GM12878 (cell line): Measurements from ENCODE around the gene PAPLN. TPM values are rescaled to one million over a fixed set of nuclear protein-coding genes. Genes with fewer than 3 reads are reported as not detected.

Source experiments
- ATAC-seq: fragments of 200-7000 bp; cut with Tn5 transposase; 3 replicates; pipeline ENCODE4 v1.9.1; 2020; ENCODE audit warnings: mild to moderate bottlenecking, moderate library complexity
- BruUV-seq: library from RNA; stranded (reverse); fragments of 400-500 nt; replicated peaks from 2 replicates; lab custom pipeline; 2021; lab: Mats Ljungman, UMichigan
- CTCF ChIA-PET: fragments of 300-600 bp; sonication (Branson Sonifier 250); formaldehyde crosslinking; extraction: SDS; loops from one replicate; lab custom pipeline; 2021; ENCODE audit warnings: inconsistent platforms; lab: Yijun Ruan, JAX
- POLR2A ChIA-PET: fragments of 350-600 bp; formaldehyde crosslinking; extraction: SDS; loops from one replicate; lab custom pipeline; 2021; ENCODE audit warnings: inconsistent platforms; lab: Charles Lee
- RAD21 ChIA-PET: fragments of 300-600 bp; sonication (Branson Sonifier 250); formaldehyde crosslinking; loops from one replicate; lab custom pipeline; 2023; ENCODE audit warnings: antibody characterized with exemption; ENCODE audit not compliant: unreplicated experiment; lab: Charles Lee
- SMC1A ChIA-PET: fragments of 300-600 bp; sonication (Branson Sonifier 250); formaldehyde crosslinking; loops from one replicate; lab custom pipeline; 2023; ENCODE audit not compliant: unreplicated experiment, uncharacterized antibody; lab: Charles Lee
- DNase-seq: peaks from one replicate; pipeline ENCODE4 v3.0.0-alpha.2; 2011; ENCODE audit warnings: low read depth, low spot score
- FAIRE-seq: peaks from 3 replicates; lab custom pipeline; 2011; peaks lifted over from hg19 to GRCh38; lab: Jason Lieb, UNC
- H2AFZ ChIP-seq: 2 replicates; pipeline ENCODE4 v1.6.0; 2011; ENCODE audit warnings: low read depth, low read length, control low read depth; ENCODE audit not compliant: control insufficient read depth
- H3K27ac ChIP-seq: 2 replicates; pipeline ENCODE4 v1.5.1; 2011; ENCODE audit warnings: control low read depth; ENCODE audit not compliant: control insufficient read depth, insufficient read depth
- H3K27me3 ChIP-seq, 2 experiments: replicated peaks in 1 of 2; 2 replicates each; pipeline versions ENCODE4 v1.6.0 to v1.6.1; 2011; ENCODE audit warnings: low read length in 1 of 2; ENCODE audit not compliant: control insufficient read depth in 2 of 2, insufficient read depth in 2 of 2
- H3K36me3 ChIP-seq, 2 experiments: 2 replicates each; pipeline ENCODE4 v1.5.1; 2011; ENCODE audit warnings: low read length in 1 of 2; ENCODE audit not compliant: control insufficient read depth in 2 of 2, insufficient read depth in 2 of 2
- H3K4me1 ChIP-seq: 2 replicates; pipeline ENCODE4 v1.6.1; 2011; ENCODE audit warnings: mild to moderate bottlenecking, low read length, moderate library complexity, mixed read lengths; ENCODE audit not compliant: control insufficient read depth, insufficient read depth
- H3K4me2 ChIP-seq: 2 replicates; pipeline ENCODE4 v1.6.0; 2011; ENCODE audit warnings: control low read depth; ENCODE audit not compliant: control insufficient read depth, insufficient read depth
- H3K4me3 ChIP-seq: fragments of 200-600 bp; sonication (generic); 2 replicates; pipeline ENCODE4 v1.5.1; 2016
- H3K79me2 ChIP-seq: 2 replicates; pipeline ENCODE4 v1.6.0; 2011; ENCODE audit warnings: low read length; ENCODE audit not compliant: control insufficient read depth, insufficient read depth
- H3K9ac ChIP-seq: 2 replicates; pipeline ENCODE4 v1.8.0; 2011; ENCODE audit warnings: low read length, control low read depth, mixed read lengths; ENCODE audit not compliant: control insufficient read depth, insufficient read depth
- H3K9me3 ChIP-seq: replicated peaks from 3 replicates; pipeline ENCODE4 v1.5.1; 2011; ENCODE audit warnings: mild to moderate bottlenecking, low read length; ENCODE audit not compliant: control insufficient read depth, insufficient read depth
- H4K20me1 ChIP-seq: 2 replicates; pipeline ENCODE4 v1.6.0; 2011; ENCODE audit not compliant: control insufficient read depth, insufficient read depth
- BHLHE40 ChIP-seq, 2 experiments: fragments of 450-650 bp in 1 of 2; IDR thresholded peaks; 2 replicates each; pipeline ENCODE4 v1.6.1; 2011 to 2017; ENCODE audit warnings: low read depth in 2 of 2, borderline replicate concordance in 1 of 2, improper control_type of control experiment in 1 of 2, low read length in 1 of 2, mild to moderate bottlenecking in 1 of 2
- ETV6 ChIP-seq, 2 experiments: fragments of 450-650 bp in 1 of 2; IDR thresholded peaks in 1 of 2; conservative IDR thresholded peaks in 1 of 2; 2 replicates each; pipeline ENCODE4 v1.6.1; 2014; ENCODE audit warnings: antibody characterized with exemption in 1 of 2, borderline replicate concordance in 1 of 2, low read depth in 1 of 2, mild to moderate bottlenecking in 1 of 2, moderate library complexity in 1 of 2
- FOXM1 ChIP-seq: IDR thresholded peaks from 2 replicates; pipeline ENCODE4 v1.6.1; 2012; ENCODE audit warnings: low read depth, mild to moderate bottlenecking, inconsistent platforms, low read length, moderate library complexity
- NFXL1 ChIP-seq: fragments of 450-650 bp; IDR thresholded peaks from 2 replicates; pipeline ENCODE4 v1.6.1; 2017; ENCODE audit warnings: antibody characterized with exemption, mild to moderate bottlenecking, borderline replicate concordance
- NR2C1 ChIP-seq: fragments of 450-650 bp; IDR thresholded peaks from 2 replicates; pipeline ENCODE4 v1.6.1; 2017; ENCODE audit warnings: antibody characterized with exemption, mild to moderate bottlenecking, moderate library complexity
- REST ChIP-seq: IDR thresholded peaks from 2 replicates; pipeline ENCODE4 v1.6.1; 2012; ENCODE audit warnings: mild to moderate bottlenecking, low read depth, low read length
- RUNX3 ChIP-seq: IDR thresholded peaks from 2 replicates; pipeline ENCODE4 v1.6.1; 2012; ENCODE audit warnings: low read length, inconsistent platforms
- SIN3A ChIP-seq: IDR thresholded peaks from 2 replicates; pipeline ENCODE4 v1.6.1; 2012; ENCODE audit warnings: low read depth, low read length, improper control_type of control experiment
- SREBF1 ChIP-seq: IDR thresholded peaks from 2 replicates; pipeline ENCODE4 v1.6.1; 2012; ENCODE audit warnings: mild to moderate bottlenecking, low read length
- SRF ChIP-seq, 2 experiments: IDR thresholded peaks; 2 replicates each; pipeline ENCODE4 v1.6.1; 2011; ENCODE audit warnings: low read depth in 2 of 2, low read length in 2 of 2, mild to moderate bottlenecking in 1 of 2, moderate library complexity in 1 of 2
- SUZ12 ChIP-seq: fragments of 200-600 bp; sonication (generic); IDR thresholded peaks from one replicate; pipeline ENCODE4 v1.6.1; 2018; ENCODE audit warnings: antibody characterized with exemption, mild to moderate bottlenecking; ENCODE audit not compliant: unreplicated experiment
- TCF7 ChIP-seq: IDR thresholded peaks from 2 replicates; pipeline ENCODE4 v1.6.1; 2014; ENCODE audit warnings: antibody characterized with exemption, borderline replicate concordance
- ZNF207 ChIP-seq: fragments of 450-650 bp; IDR thresholded peaks from 2 replicates; pipeline ENCODE4 v1.6.1; 2014; ENCODE audit warnings: antibody characterized with exemption, mild to moderate bottlenecking, borderline replicate concordance
- ZZZ3 ChIP-seq: IDR thresholded peaks from 2 replicates; pipeline ENCODE4 v1.6.1; 2011; ENCODE audit warnings: low read depth; ENCODE audit not compliant: control insufficient read depth, insufficient read length
- WGBS: methylation state at CpG from one replicate; pipeline ENCODE4 v1.1.6; 2016; ENCODE audit warnings: low lambda C conversion rate; ENCODE audit not compliant: insufficient replicate concordance, insufficient coverage; ENCODE audit errors: missing lambda C conversion rate; 5-methylcytosine and 5-hydroxymethylcytosine counted together
- in situ Hi-C: fragments of 300-500 bp; cut with MboI; formaldehyde crosslinking; loops from 9 replicates; pipeline ENCODE4 v1.14.3; 2018; ENCODE audit warnings: mixed read lengths
- intact Hi-C: fragments of 100-400 bp; cut with micrococcal nuclease; formaldehyde crosslinking; loops from one replicate; pipeline ENCODE4 v1.14.2; 2022; ENCODE audit not compliant: unreplicated experiment
- polyA plus RNA-seq, 11 experiments: library from polyadenylated mRNA; depleted of rRNA in 4 of 11; unstranded in 6 of 11; stranded (reverse) in 5 of 11; fragments of >200 nt; fragmentation: Nextera tagmentation in 4 of 11; fragmentation: Illumina TruSeq in 1 of 11; extraction: Ambion mirVana in 4 of 11; extraction: Trizol in 1 of 11; gene quantifications; 1 replicate in 1 of 11; 2 replicates in 10 of 11; pipeline versions ENCODE4 v1.2.1 to v1.2.3, GENCODE V29; 2011 to 2016; ENCODE audit warnings: inconsistent platforms in 2 of 11, missing spikeins in 2 of 11, low read depth in 1 of 11
- total RNA-seq, 4 experiments: library from RNA; depleted of rRNA in 3 of 4; stranded (reverse); fragments of >200 nt in 3 of 4; fragmentation: Illumina TruSeq in 1 of 4; extraction: Trizol in 1 of 4; gene quantifications; 2 replicates each; pipeline versions ENCODE4 v1.2.1 to v1.2.3, GENCODE V29; 2013 to 2021

The PAPLN gene
- total and polyA plus RNA-seq, 10 of the 15 experiments (the other 5 are each of a cell fraction or from before 2014, with no cell fraction given) = 1.8 to 19.8 (median 7.4) TPM

- TF ChIP-seq REST = no peak
- no peak for TF ChIP-seq NR2C1
- no peak for TF ChIP-seq ZZZ3
Observed at GRCh38 chr14:73264080-73264884, 27.0 kb downstream of the PAPLN start (continued).

GRCh38 chr14:73264885-73265720 is 27.8 kb downstream of the PAPLN start:
- H3K79me2 ChIP-seq = no peaks in the 10 kb centered on the region
- H4K20me1 ChIP-seq = no peaks in the 10 kb centered on the region
- ChIA-PET POLR2A (interaction anchor here (0.5 to 0.9 kb wide), 4 partner anchors 16 to 33 kb away, joined by 3 to 5 read pairs (median 3); no protein-coding TSS in a partner anchor), CTCF (interaction anchor here (0.6 to 2.5 kb wide), 5 partner anchors 9 to 92 kb away, joined by 3 to 9 read pairs (median 3); no protein-coding TSS in a partner anchor), RAD21 (interaction anchor here (0.7 to 1.4 kb wide), 4 partner anchors 9 to 349 kb away, joined by 3 read pairs; no protein-coding TSS in a partner anchor), SMC1A (interaction anchor here (1.5 to 2.7 kb wide), 4 partner anchors 9 to 207 kb away, joined by 3 to 13 read pairs (median 4); no protein-coding TSS in a partner anchor)
- 87% methylated on average over 18 of the region's 18 CpGs for WGBS
- H3K4me2 ChIP-seq = no peak overlapping the region
- H2AFZ ChIP-seq = no peak overlapping the region
- no peak for DNase-seq
- H3K27me3 ChIP-seq = no peaks in the 10 kb centered on the region; a peak in 1 of 4 replicates
- BruUV-seq = no TSS peak
- intact Hi-C loops = no loop called here
- peaks cover 9% of the 10 kb centered on the region for H3K4me1 ChIP-seq
- no peaks in the 10 kb centered on the region for H3K9me3 ChIP-seq
- FAIRE-seq = no peak
- no peaks in the 10 kb centered on the region for H3K36me3 ChIP-seq
- no peak overlapping the region for H3K4me3 ChIP-seq
- ATAC-seq = no peak
- no peak overlapping the region for H3K27ac ChIP-seq
- no peak overlapping the region for H3K9ac ChIP-seq
- in situ Hi-C loops = no loop called here
- TF ChIP-seq SUZ12 = no peak
- no peak for TF ChIP-seq FOXM1
- no peak for TF ChIP-seq ZNF207
- no peak for TF ChIP-seq NFXL1
- no peak for TF ChIP-seq BHLHE40 (IDR thresholded peaks at IDR 0.05; ENCODE audit: borderline replicate concordance in 1 of 2, low read depth in 2 of 2, low read length in 1 of 2)
- TF ChIP-seq SREBF1 = no peak
- no peak for TF ChIP-seq SIN3A
- TF ChIP-seq TCF7 = no peak
- TF ChIP-seq ETV6 (conservative IDR thresholded peaks at IDR 0.05 in 1 of 2, IDR thresholded peaks at IDR 0.05 in 1 of 2; ENCODE audit: borderline replicate concordance in 1 of 2, low read depth in 1 of 2) = no peak
- no peak for TF ChIP-seq RUNX3
- TF ChIP-seq SRF (IDR thresholded peaks at IDR 0.05; ENCODE audit: low read depth in 2 of 2, low read length in 2 of 2) = no peak
